Uterus (tissue), 2 donors: ENCODE data around the gene TNPO3.

Source experiments
- POLR2A ChIP-seq, 2 donors: fragments of 450-650 bp; IDR thresholded peaks; one replicate each; pipeline ENCODE4 v1.6.1; 2016; ENCODE audit warnings: antibody characterized with exemption in 2 of 2, mild to moderate bottlenecking in 1 of 2, moderate library complexity in 1 of 2
- TF ChIP-seq, protein P1 (sequence below), 4 experiments: fragments of 200-600 bp in 2 of 4; fragments of 450-650 bp in 2 of 4; sonication (generic) in 2 of 4; IDR thresholded peaks; one replicate each; pipeline ENCODE4 v1.5.1; 2016 to 2019; ENCODE audit warnings: antibody characterized with exemption in 4 of 4, mild to moderate bottlenecking in 2 of 4, moderate library complexity in 1 of 4

DNA sequence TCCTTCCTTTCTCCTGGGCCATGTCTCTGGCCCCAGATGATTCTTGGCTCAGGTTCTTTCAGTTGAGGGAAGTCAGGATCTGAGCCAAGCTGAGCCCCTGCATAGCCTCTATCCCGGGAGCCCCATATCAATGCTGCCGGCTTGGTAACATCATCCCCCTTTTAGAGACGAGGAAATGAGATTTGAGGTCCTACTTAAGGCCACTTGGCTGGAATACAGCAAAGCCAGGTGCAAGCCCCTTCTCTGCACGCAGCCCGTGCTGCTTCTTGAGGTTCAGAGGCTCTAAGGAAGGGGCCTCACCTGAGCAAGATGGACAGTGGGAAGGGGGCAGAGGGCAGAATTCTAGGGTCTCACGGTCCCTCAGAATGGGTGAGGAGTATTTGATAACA is 119.6 kb downstream of the TNPO3 start:
- TF ChIP-seq, protein P1, sequence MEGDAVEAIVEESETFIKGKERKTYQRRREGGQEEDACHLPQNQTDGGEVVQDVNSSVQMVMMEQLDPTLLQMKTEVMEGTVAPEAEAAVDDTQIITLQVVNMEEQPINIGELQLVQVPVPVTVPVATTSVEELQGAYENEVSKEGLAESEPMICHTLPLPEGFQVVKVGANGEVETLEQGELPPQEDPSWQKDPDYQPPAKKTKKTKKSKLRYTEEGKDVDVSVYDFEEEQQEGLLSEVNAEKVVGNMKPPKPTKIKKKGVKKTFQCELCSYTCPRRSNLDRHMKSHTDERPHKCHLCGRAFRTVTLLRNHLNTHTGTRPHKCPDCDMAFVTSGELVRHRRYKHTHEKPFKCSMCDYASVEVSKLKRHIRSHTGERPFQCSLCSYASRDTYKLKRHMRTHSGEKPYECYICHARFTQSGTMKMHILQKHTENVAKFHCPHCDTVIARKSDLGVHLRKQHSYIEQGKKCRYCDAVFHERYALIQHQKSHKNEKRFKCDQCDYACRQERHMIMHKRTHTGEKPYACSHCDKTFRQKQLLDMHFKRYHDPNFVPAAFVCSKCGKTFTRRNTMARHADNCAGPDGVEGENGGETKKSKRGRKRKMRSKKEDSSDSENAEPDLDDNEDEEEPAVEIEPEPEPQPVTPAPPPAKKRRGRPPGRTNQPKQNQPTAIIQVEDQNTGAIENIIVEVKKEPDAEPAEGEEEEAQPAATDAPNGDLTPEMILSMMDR (IDR thresholded peaks at IDR 0.05) = no peak
- TF ChIP-seq POLR2A (IDR thresholded peaks at IDR 0.05) = no peak
